ENCODE results near the gene CDC25C.
"Not testable (repeated sequence)": the region's sequence is repeated elsewhere in the genome, so short reads cannot be mapped to it uniquely, and the experiment has no call there.

CDC25C gene

DNA sequence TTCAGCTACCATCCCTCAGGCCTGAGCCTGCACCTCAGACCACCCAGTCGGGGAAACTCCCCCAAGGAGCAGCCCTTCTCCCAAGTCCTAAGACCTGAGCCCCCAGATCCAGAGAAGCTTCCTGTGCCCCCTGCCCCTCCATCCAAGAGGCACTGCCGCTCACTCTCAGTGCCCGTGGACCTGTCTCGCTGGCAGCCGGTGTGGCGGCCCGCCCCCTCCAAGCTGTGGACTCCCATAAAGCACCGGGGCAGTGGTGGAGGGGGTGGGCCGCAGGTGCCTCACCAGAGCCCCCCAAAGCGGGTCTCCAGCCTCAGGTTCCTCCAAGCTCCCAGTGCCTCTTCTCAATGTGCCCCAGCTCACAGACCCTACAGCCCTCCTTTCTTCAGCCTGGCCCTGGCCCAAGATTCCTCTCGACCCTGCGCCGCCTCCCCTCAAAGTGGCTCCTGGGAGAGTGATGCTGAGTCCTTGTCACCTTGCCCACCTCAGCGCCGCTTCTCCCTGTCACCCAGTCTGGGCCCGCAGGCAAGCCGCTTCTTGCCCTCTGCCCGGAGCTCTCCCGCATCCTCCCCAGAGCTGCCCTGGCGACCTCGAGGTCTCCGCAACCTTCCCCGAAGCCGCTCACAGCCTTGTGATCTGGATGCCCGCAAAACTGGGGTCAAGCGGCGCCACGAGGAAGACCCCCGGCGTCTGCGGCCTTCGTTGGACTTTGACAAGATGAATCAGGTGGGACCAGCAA lies 13.5 kb upstream of the CDC25C start:
- DNase-seq, result no peak

DNA sequence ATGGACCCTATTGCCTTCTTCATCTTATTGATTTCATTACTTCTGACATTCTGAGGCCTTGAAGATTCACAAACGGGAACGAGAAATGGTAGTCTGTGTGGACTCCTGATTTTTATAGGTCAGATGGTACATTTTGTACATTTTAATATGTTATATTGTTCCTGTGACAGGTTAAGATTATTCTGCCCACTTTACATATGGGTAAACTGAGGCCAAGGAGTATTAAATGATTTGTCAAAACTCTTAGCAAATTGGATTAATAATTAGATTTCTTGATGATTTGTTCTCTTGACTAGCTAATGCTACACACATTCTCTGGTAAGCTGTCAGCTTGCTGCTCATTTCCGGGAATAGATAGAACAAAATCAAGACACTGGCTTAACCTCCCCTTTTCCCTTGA lies 8.4 kb upstream of the CDC25C start:
- no peak for DNase-seq

DNA sequence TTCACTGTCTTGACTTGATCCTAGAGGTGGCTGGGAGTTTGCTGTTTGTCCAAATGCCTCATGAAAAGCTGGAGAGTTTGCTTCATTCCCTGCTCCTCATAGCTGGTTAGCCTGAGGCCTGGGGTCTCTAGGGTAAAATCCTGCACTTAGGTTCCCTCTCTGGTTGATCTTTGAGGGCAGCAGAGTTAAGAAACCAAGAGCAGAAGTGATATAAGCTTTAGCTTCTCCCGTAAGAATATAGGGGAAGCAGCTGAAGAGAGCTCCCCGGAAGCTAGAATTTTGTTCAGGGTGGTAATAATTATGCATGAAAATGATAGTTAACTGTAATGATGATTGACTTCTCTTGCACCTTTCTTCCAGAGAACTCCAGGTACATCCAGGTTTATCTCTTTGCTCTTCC lies 7.9 kb upstream of the CDC25C start:
- no peak for DNase-seq

DNA sequence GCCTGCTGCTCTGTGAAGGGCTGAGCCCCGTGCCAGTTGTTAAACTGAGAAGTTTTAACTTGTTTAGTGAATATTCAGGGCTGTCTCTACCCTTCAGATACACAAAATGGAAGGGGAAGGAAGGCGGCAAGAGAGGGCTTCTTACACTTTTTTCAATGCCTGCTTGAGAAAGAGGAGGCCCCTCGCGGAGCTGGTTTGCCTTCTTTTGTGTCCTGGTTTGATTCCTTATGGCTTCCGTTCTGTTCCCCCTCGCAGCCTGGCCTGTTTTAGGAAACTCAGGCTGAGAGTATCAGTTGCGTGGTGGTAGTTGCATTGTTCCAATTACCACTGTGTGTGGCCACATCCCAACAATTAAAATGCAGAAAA lies 7.5 kb upstream of the CDC25C start:
- DNase-seq, result no peak

DNA sequence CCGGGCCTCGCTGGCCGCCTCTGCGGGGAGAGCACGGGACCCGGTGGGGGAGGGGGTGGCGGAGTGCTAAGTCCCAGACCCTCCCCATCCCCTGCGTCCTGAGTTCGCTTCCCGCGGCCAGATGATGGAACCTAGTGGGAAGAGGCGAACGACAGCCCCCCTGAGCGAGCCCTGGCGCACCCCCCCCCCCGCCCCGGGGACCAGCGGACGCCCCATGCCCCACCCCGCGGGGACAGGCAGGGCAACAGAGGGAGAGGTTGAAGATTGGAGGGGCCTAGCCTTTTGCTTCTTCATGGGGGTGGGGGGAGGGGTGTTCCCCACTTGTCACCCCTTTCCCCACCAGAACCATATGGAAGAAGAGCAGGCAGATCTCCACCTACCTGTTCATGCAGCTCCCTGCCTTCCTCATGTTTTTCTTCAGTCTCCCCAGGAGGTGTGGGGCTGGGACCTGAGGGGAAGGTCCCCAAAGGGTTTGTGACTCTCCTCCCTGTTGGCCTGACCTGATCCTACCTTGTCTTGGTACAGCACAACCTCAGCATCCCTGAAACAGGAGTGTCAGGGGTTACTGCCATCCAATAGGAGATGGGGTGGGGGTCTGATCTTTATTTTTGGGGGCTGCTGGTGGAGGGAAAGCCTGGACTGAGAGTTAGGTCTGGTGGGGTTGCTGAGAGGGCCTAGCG lies 6.9 kb upstream of the CDC25C start:
- no peak for DNase-seq

DNA sequence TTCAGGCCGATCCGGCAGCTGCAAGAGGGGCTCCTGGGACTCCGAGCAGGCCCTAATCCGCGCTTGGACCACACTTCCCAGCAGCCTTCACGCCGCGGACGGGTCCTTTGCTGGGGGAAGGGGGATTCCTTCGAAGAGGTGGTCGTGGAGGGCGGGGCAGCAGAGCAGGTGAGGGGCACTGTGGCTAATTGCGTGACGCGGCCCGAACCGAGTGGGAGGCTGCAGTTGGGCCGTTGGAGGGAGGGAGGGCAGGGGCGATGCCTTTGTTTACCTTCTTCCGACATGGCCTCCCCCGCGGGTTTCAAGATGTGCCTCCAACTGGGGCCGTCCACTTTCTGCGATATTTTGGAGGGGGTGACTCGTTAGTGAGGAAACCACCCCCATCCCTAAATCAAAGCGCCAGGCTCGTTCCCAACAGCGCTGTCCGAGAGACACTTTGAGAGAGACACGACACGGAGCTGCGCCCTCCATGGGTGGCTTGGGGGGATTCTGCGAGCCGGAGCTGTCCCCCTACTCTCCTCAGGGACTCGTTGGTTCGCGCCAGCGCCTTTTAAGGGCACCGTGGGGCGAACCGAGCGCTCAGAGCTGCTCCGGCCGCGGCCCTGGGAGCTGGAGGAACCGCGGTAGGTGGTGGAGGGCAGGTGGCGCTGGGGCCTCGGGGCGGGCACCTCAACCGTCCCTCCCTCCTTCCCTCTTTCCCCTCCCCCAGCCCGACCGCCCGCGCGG lies 6.2 kb upstream of the CDC25C start, which contains the start of gene FAM53C:
Gene FAM53C (plus strand): TSS at position 582 of the 726 bp plus-strand sequence. CDS start 3,070 bp downstream, outside the sequence.
- DNase-seq, result peak; percentile 77

DNA sequence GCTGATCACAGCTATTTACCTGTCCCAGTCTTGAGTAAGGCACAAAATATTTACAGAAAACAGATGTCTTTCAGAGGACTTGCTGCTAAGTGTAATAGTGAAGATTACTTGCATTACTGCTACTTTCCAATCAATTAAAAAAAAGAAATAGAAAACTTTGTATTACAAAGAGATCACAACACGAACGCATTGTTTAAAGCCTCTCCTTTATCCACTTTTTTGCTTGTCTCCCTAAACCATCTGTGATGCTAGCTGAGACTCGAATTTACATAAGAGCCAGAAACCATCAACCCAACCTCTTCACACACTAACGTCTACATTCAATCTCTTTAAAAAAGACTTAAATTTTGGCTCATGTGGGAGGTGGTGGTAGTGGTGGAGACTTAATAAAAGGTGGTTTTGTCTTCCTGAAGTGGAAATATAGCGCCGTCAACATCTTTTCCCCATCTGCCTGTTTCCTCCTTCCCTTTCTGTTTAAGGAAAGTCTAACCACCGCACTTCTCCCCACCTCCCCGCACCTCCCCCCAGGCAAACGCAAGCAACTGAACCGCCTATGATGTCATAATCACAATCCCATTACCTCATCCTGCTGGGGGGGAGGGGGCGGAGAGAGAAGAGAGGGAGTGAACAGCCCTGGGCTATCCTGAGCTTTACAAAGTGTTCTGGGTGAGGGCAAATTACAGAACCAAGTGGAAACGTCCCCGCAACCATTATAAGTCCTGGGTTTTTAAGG lies 5.5 kb upstream of the CDC25C start:
- peak; percentile 77 for DNase-seq

DNA sequence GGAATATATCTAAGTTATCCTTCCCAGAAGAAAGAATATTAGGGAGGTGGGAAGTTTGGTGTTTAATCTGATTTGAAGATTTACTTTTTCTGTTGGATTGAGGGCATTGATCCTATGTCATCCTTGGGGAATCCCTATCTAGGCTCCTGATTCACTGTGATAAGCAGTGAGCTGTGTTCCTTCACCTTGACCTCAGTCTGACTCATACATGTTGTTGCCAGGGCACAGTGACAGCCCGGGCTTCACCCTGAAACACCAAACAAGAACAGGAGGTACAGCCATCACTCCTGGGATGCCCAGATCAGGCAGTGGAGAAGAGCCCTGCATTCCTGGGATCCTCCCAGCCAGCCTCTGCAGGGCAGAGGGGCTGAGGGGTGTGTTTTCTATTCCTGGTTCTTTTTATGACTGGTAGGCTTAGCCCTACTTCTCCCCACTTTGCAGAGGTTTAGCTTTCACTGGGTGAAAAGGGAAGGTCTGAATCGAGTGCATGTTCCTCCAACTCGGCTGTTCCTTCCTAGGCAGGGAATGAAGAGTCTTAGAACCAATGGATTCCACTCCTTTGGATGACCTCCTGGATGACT lies 3.4 kb upstream of the CDC25C start:
- no peak for DNase-seq

DNA sequence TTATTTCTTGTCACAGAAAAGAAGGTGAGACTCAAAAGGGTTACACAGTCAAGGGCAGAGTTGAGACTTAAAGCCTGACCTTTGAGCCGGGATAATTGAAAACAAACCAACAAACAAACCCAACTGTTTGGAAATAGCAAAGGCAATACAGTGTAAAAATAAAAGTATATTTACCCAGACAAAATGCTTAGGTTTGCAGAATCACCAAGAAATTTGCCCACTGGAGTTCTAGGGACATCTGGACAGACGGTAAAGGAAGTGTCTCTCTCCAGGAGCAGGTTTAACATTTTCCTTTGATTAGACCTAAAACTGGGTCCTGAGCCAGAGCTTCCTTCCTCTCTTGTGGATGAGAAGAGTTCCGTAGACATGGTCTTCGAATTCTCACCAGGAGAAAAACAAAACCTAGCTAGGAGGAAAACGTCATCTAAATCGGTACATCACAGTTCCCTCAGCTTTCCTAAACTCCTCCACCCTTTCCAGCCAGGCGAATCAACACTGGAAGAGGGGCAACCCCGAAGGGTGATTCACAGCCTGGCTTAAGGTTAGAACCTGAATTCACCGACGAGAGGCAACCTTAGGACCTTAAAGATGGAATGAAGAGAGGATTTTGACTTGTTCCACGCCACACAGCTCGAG lies 673 bp downstream of the CDC25C start:
- no peak for DNase-seq

DNA sequence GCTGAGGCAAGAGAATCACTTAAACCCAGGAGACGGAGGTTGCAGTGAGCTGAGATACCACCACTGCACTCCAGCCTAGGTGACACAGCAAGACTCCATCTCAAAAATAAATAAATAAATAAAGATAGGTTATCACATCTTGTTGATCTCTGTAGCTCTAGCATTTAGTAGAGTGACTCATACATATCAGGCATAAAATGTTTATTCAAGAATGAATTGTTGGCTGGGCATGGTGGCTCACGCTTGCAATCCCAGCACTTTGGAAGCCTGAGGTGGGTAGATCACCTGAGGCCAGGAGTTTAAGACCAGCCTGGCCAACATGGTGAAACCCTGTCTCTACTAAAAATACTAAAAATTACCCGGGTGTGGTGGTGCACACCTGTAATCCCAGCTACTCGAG lies 13.4 kb downstream of the CDC25C start:
- DNase-seq, result not testable (repeated sequence)

DNA sequence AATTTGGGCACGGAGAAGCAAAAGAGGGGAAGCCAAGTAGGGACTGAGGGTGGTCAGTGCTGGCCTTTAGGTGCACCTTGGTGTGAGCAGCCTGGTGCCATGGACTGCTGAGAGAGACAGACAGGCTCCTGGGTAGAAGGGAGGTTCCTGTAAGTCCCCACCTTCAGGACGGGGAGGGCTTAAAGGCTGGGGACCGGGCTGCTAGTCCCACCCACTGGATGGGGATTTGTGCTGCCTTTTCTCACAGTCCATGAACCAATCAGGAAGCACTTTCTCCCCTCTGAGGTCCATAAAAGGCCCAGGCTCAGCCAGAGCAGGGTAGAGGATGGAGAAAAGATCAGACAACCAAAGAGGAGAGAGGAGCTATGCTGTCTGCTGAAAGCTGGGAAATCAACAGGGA lies 15.2 kb downstream of the CDC25C start:
- DNase-seq, result no peak

DNA sequence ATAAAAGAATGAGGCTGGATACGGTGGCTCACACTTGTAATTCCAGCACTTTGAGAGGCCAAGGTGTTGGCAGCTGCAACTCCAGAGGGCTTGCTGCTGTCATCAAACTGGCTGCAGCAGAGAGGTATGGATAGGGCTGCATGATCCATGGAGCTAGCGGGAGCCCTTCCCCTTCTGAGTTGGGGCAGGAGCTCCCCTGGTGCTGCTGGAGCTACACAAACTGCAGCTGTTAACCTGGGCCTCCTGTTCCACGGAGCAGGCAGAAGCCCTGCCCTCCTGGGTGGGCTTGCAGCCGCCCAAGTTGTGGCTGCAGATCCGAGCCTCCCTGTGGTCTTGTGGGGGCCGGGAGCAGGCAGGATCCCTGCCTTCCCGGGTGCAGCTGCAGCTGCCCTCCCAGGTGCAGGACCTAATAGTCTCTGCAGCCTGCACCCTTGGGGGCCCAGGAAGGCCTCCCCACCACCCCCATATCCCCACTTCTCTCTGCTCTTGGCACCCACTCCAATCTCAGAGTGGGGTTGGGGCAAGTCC lies 15.8 kb downstream of the CDC25C start:
- DNase-seq, result no peak

DNA sequence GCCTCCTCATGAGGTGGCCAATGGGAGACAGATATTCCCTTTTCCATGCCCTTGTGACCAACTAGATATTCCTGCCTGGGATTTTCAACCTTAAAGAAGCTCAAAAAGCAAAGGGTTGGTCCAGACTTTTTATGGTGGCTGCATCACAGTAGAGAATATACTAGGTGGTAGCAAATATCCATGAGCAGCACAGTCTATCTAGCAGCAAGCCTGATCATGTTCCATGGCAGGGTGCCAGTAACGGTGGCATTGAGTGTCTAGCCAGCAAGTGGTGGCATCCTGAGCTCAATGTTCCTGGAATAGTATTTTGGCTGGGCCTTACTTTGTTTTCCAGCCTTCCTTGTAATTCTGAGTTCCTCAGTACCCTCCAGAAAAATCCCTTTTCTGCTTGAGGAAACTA lies 25.8 kb downstream of the CDC25C start:
- peak; percentile 72 for DNase-seq

DNA sequence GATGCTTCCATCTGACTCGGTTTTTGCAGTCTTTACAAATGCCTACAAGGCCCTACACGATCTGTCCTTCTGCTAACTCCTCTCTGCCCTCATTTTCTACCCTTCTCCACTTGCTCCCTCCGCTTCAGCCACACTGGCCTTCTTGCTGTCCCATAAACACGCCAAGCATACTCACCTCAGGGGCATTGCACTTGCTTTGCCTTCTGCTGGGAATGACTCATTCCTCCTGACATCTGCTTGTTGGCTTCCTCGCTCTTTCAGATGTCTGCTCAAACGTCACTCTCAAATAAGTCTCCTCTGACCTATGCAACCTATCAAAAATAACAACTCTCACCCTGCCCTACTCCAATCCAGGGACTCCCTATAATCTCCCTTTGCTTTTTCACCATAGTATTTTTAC lies 28.2 kb downstream of the CDC25C start:
- no peak for DNase-seq

DNA sequence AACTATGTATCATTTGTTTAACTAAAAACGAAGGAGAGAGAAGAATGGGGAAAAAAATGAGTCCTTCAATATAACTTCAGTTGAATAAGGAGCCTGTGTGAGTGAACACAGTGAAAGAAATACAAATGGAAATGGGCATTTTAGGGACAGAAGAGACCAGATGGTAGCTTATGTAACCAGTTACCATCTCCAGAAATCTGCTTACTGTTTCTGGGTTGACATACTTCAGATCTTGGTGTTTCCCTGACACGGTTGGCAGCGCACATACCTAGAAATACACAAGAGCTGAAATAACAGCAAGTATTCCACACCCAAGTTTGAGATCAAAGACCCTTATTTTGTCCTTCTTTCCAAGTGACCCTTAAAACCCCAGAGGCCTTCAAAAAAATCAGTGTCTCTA lies 42.3 kb downstream of the CDC25C start:
- DNase-seq, result no peak

DNA sequence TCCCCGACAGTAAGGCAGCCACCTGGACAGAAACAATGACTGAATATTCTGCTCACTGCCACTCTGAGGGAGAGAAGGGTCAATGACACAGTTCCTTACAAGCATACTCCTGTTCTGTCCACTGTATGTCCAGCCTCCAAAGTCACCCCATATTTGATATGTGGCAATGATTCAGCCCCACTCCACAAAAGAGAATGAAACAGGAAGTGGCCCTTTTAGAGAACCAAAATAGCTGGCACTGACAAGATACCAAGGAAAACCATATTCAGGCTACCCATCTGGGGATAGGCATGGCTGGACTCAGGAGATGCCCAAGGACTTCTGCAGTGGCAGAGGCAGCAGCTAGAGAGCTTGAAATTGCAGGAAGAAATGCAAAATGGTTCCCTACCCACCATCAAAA lies 44.4 kb downstream of the CDC25C start:
- DNase-seq, result no peak

DNA sequence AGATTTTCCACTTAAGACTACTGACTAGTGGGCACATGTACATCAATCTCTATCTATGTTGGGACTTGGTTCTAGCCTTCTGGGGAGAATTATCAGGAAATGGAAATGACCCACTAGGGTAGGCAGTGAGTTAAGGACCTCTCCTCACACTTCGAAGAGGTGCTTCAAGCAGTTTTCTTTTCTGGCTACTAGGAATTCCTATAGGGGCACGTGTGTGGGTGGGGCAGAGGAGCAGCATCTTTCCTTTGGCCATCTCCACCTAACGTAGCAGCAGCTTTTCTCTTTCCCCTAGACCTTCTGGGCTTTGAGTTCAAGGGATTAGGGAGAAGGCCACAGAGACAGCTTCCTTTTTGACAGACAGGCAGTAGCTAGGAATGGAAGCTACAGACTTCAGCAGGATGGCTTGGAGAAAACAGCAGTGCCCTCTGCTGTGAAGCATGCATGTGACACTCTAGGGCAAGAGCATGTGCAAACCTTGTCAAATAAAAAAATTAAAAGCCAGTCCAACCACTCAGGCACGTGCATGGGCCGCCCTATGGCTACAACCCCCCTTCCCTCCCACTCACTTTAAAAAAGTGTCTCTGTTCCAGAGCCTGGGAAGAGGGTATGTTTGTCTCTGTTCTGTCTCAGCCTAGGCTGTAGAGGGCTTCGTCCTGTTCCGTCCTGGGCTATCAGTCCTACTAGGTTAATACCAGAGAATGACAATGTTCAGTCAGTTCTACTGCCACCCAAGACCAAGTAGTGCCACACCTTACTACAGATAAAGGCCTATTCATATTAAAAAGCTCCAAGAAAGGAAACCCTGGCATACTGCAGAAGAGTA lies 48.5 kb downstream of the CDC25C start:
- peak; percentile 39 for DNase-seq

DNA sequence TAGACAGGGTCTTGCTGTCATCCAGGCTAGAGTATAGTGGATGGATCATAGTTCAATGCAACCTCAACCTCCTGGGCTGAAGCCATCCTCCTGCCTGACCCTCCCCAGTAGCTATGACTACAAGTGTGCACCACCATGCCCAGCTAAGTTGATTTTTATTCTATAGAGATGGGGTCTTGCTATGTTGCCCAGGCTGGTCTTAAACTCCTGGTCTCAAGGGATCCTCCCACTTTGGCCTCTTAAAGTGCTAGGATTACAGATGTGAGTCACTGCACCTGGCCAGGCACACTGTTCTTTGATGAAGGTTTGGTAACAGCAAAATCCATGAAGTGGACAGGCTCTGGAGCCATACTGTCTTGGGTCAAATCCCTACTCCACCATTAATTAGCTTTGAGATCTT lies 50.7 kb downstream of the CDC25C start:
- no peak for DNase-seq

DNA sequence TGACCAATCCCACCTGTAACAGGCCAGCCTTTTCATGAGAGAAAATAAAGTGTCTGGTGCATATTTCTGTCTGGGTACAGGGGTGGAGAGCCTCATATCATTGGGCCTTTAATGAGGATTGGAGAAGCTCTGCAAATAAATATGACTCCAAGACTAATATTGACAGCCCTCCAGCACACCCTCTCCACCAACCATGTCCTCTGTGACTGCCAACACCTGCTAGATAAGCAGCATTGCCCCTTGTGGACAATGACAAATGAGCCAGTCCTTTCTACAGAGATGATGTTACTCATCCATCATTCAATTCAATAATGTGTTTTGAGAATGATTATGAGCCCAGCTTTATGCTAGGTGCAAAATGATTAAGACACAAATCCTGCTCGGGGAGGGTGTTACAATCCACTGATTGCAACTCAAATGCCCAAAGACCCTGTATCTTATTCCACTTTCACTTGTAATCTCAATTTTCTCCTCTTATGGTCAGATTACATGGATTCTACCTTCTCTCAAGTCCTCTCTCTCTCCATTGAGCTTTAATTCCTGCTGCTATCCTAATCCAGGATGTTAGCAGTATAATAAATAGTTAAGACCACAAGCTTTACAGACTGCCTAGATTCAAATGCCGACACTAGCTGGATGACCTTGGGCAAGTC lies 55.1 kb downstream of the CDC25C start:
- DNase-seq, result no peak

DNA sequence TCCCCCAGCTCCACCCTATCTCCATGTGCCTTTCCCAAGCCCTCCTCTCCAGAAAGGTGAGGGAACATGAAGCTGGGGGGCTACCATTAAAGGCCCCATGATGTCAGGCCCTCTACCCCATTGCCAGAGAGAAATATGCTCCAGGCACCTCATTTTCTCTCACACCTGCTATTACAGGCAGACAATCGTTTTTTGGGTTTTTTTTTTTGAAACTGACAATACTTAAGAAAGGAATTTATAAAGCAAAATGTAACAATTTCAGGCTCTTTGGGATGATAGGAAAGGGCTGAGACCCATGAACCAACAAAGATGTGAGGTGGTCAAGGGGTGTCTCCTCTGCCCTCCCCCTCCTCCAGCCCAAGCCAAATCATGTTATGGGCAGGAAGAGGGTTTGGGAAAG lies 55.7 kb downstream of the CDC25C start:
- DNase-seq, result no peak

DNA sequence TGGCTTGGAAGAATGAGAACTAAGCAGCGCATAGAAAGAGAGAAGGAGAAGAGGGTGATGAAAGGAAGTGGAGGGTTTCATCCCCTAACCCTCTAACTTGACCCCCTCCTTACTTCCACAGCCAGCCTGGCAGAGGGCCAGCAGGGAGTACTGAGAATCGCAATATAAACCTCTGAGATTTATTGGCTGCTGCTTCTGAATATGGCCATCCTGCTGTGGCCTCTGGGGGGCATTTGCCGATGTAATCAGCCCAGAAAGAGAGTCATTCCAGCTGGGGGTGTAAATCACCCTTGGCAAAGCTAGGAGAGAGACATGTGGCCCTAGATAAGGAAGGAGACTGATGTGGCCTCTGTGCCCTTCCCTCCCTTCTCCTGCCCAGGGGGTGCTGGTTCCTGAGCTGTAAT lies 56.2 kb downstream of the CDC25C start:
- no peak for DNase-seq
